GM18861 (cell line): ENCODE data around the gene KCNV2.

Source experiments
- ATAC-seq: cut with Tn5 transposase; IDR thresholded peaks from one replicate; pipeline ENCODE4 v1.9.1; 2021; ENCODE audit not compliant: unreplicated experiment

The KCNV2 gene

GRCh38 chr9:2718698-2719033 lies 1.4 kb downstream of the KCNV2 start:
- no peak for ATAC-seq

- ATAC-seq, result no peak
Observed at GRCh38 chr9:2720179-2720654, 2.9 kb downstream of the KCNV2 start.

DNA sequence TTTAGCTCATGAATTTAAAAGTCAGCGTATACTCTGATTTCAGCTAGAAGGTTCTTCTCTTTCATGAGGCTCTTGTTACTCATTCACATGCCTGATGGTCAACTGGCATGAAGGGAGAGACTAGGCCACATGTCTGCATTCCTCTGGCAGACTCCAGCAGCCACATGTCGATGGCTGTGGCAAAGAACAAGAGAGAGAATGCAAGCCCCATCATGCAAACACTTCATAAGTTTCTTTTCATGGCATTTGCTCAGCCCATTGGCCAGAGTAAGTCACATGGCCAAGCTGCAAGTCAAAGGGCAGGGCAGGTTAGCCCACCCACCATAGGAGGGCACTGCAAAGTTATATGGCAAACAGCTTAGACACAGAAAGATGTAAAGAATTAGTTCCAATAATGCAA lies 5.4 kb downstream of the KCNV2 start:
- no peak for ATAC-seq

GRCh38 chr9:2723376-2724065 lies 6.2 kb downstream of the KCNV2 start:
- no peak for ATAC-seq

GRCh38 chr9:2725126-2725525 lies 7.8 kb downstream of the KCNV2 start:
- ATAC-seq, result no peak

DNA sequence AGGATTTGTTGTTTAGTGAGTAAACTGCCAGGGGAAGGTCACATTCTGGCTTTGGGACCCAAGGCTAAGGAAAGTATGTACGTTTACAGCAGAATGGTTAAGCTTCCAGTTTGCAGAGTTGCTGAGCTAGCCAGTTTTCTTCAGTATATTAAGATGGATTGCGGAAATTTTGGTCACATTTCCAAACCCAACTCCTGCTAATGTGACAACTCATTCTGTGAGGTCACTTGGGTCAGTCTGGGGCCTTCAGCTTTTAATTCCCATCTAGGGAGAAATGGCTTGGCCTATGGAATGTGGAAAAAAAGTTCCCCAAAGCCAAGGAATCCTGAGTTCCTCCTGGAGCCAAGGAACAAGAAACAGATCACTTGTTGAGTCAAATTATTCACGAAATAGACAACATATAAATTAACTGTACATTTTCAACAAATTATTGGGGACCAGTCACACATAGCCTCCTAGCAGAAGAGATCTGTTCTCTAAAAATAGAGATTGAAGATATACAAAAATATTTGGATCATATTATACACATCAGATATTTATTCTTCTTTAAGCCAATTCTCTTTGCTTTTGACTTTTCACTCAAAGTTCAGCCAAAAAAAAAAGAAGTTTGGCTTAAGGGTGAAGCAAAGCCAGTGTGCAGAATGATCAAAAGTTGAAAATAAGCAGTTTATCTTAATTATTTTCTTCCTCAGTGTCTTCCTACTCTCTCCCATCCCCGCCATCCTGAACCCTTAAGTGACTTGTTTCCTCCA lies 8.8 kb downstream of the KCNV2 start:
- no peak for ATAC-seq

DNA sequence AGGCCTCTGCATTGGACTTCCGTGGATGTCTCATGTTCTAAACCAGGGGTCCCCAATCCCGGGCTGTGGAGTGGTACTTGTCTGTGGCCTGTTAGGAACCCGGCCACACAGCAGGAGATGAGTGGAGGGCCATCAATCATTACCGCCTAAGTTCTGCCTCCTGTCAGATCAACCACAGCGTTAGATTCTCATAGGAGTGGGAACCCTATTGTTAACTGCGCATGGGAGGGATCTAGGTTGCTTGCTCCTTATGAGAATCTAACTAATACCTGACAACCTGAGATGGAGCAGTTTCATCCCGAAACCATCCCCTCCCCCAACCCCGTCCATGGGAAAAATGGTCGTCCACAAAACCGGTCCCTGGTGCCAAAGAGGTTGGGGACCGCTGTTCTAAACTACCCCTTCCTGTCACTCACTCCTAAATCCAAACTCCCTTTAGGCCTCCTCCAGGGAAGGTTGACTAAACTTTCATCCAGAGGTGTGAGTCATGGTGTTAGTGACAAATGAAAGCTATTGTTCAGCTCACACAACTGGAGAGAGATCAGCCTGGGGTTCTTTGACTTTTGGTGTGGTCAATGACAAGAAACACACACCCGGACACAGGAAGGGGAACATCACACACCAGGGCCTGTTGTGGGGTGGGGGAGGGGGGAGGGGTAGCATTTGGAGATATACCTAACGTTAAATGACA lies 9.5 kb downstream of the KCNV2 start:
- ATAC-seq, result no peak

- ATAC-seq, result no peak
Observed at GRCh38 chr9:2727374-2727773, 10.1 kb downstream of the KCNV2 start.

GRCh38 chr9:2727966-2728613 lies 10.8 kb downstream of the KCNV2 start:
- ATAC-seq, result peak; percentile 85

- no peak for ATAC-seq
Observed at GRCh38 chr9:2729003-2729402, 11.7 kb downstream of the KCNV2 start.

- no peak for ATAC-seq
Observed at GRCh38 chr9:2729721-2730120, 12.4 kb downstream of the KCNV2 start.

DNA sequence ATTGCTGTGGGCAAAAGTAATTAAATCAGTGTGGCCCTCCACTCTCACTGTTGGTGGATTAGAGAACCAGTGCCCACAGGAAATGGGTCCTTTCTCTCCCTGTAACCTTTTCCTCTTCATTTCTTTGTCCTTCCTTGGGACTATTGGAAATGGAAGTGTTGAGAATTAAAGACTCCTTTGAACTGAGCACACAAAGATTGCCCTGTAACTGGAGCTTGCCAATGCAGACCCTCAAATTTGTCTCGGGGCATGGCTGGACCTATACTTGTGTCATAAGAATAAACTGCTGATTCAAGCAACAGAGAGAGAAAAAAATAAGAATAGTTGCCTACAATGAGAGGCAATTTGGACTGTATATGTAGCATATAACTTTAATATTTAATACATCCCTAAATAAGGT lies 13.7 kb downstream of the KCNV2 start:
- ATAC-seq, result no peak

DNA sequence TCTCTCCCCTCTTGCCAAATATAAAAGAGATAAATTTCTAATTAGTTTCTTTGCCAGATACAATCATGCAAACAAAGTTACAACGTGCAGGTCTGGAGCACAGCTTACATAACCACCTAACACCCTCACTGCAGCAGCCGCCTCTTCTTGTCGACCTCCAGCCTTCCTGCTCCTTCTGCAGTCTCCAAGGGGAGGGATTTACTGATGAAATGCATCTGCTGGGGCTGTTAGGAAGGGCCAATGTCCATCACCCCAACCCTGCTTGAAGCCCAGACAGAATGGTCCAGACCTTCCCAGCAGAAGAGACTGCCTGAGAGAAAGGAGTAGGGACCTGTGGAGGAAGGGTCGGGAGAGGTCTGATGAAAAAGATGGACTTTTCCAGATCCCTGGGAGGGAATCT lies 15.2 kb downstream of the KCNV2 start:
- ATAC-seq, result no peak

DNA sequence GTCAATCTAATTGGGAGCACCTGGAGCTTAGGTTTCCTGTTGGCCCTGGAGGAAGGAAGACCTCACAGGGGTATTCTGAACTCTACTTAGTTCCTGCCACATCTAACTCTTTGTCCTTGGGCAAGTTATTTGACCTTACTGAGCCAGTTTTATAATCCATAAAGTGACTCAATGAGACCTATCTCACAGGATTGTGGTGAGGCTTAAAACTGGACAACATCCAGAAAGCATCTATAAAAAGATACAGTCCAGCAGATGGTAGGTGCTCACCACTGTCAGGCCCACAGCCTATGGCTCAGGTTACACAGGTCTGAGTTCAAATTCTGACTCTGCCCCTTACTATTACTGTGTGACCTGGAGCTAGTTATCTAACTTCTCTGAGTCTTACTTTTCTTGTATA lies 23.3 kb downstream of the KCNV2 start:
- no peak for ATAC-seq

DNA sequence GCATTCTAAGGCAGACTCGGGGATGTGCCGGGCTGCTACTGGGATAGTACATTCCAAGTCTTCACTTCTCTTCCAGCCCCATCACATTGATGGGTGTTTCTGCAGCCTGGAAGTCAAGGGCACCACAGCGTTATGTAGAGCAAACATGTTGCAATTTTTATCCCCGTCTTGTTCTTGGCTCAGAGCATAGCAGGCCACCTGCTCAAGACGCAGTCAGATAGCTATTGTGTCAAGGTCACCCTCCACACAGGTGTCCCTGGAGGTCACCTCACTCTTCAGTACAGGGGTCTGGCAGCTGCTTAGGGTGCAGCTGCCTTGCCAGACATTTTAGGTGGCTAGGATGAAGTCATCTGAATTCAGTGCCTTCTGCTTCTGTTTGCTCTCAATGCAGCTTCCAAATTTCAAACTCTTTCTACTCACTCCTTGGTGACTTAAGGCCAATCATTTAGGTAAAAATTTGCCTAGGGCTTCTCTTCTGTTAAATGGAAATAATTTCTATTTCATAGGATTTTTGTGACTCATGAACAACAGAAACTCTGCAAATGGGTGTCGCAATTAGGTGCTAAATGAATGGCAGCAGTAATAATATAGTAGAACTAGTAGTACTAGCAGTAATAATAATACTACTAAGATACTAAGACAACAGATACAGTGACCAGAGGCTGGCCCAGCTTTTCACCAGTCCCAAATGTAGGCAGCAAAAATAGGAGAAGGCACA lies 24.3 kb downstream of the KCNV2 start:
- no peak for ATAC-seq

- ATAC-seq, result no peak
Observed at GRCh38 chr9:2742214-2742613, 24.9 kb downstream of the KCNV2 start.

- no peak for ATAC-seq
Observed at GRCh38 chr9:2743937-2744529, 26.7 kb downstream of the KCNV2 start.

DNA sequence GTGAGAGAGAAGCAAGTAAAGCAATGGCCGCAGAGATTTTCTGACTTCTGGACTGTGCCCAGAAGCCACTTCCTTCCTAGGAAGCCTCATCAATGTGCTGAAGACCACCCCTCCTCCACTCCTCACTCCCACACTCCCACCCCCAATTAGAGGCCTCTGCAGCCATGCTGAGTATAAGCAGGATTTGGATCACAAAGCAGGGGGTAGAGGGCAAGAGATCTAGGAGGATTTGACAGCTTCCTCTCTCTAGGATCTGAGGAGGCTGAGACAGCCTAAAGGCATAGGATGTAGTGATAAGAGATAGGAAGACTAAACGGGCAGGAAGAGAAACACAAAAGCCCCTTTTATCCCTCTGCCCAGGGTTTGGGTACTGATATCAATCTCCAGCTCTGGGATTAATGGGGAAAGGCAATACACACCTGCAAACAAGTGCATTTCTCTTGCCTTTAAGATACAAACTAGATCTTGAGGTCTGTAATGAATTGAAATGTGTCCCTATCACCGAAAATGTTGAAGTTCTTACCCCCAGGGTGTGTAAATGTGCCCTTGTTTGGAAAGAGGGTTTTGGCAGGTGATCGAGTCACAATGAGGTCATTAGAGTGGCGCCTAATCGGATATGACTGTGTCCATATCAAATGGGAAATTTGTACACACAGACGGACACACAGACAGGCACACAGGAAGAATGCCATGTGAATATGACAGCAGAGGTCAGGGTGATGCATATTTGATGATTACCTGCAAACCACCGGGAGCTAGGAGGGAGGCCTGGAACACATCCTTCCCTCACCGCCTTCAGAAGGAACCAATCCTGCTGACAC lies 28.5 kb downstream of the KCNV2 start:
- ATAC-seq, result no peak

DNA sequence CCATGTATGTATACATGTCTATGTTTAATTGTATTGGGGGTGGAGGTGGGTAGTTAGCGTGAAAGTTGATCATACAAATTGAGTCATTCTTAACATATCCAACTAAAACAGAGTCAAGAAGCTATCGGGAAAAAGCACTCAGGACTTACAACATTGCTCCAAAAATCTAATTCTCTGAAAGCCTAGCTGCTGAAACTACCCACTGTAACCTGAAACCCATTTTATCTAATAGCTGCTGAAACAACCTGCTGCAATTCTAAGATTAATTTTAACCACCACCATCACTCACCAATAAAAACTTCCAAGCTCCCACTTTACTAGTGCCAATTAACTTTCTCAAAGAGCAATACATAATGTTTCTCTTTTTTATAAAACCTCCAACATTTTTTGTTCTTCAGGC lies 32.2 kb downstream of the KCNV2 start:
- ATAC-seq, result no peak

DNA sequence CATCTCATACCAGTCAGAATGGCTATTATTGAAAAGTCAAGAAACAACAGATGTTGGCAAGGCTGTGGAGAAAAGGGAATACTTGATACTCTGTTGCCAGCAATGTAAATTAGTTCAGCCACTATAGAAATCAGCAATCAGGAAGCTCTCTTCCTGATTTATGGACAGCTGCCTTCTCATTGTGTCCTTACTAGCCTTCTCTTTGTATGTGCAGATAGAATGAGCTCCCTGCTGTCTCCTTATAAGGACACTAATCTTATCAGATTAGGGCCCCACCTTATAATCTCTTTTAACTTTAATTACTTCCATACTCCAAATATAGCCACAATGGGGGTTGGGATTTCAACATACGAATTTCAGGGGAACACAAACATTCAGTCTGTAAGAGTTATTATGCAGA lies 38.0 kb downstream of the KCNV2 start:
- no peak for ATAC-seq
